ENCODE results near the gene TLX3. TPM values are rescaled to one million over a fixed set of nuclear protein-coding genes. Genes with fewer than 3 reads are reported as not detected.

The TLX3 gene
- total RNA-seq, 1 donor from 2014 or later, result not detected

GRCh38 chr5:171310819-171311321 lies 1.8 kb downstream of the TLX3 start:
- Histone ChIP-seq H3K36me3 (no peaks in the 10 kb centered on the region), H3K9me3 (replicated peaks) (no peaks in the 10 kb centered on the region), H3K27ac (replicated peaks) (no peak overlapping the region), H3K4me3 (peak overlapping the region; percentile 51), H3K4me1 (peaks cover 59% of the 10 kb centered on the region), H3K27me3 (ENCODE audit: low read depth) (peaks cover 100% of the 10 kb centered on the region)
- intact Hi-C loops (cut with micrococcal nuclease), result no loop called here
- no peak for TF ChIP-seq CTCF (IDR thresholded peaks at IDR 0.05; ENCODE audit: borderline replicate concordance)
- no peak for DNase-seq

GRCh38 chr5:171311322-171312077 lies 2.5 kb downstream of the TLX3 start:
- H3K27me3 ChIP-seq (ENCODE audit: low read depth), result peaks cover 100% of the 10 kb centered on the region
- H3K4me1 ChIP-seq, result peaks cover 65% of the 10 kb centered on the region
- no peak for DNase-seq
- no peaks in the 10 kb centered on the region for H3K9me3 ChIP-seq (replicated peaks)
- no peak for TF ChIP-seq CTCF (IDR thresholded peaks at IDR 0.05; ENCODE audit: borderline replicate concordance)
- intact Hi-C loops (cut with micrococcal nuclease), result no loop called here
- H3K4me3 ChIP-seq, result peak overlapping the region; percentile 51
- H3K36me3 ChIP-seq, result no peaks in the 10 kb centered on the region
- H3K27ac ChIP-seq (replicated peaks), result no peak overlapping the region

GRCh38 chr5:171312129-171312974 lies 3.3 kb downstream of the TLX3 start:
- no peak for TF ChIP-seq CTCF (IDR thresholded peaks at IDR 0.05; ENCODE audit: borderline replicate concordance)
- intact Hi-C loops (cut with micrococcal nuclease), result no loop called here
- H3K27me3 ChIP-seq (ENCODE audit: low read depth), result peaks cover 100% of the 10 kb centered on the region
- no peak overlapping the region for H3K27ac ChIP-seq (replicated peaks)
- H3K36me3 ChIP-seq, result no peaks in the 10 kb centered on the region
- H3K4me3 ChIP-seq, result peak overlapping the region; percentile 51
- DNase-seq, result no peak
- H3K9me3 ChIP-seq (replicated peaks), result no peaks in the 10 kb centered on the region
- H3K4me1 ChIP-seq, result peaks cover 73% of the 10 kb centered on the region

- intact Hi-C loops (cut with micrococcal nuclease), result no loop called here
- H3K27me3 ChIP-seq (ENCODE audit: low read depth), result peaks cover 100% of the 10 kb centered on the region
- H3K36me3 ChIP-seq, result no peaks in the 10 kb centered on the region
- no peak for DNase-seq
- H3K9me3 ChIP-seq (replicated peaks), result no peaks in the 10 kb centered on the region
- no peak overlapping the region for H3K4me3 ChIP-seq
- H3K4me1 ChIP-seq, result peaks cover 66% of the 10 kb centered on the region
- no peak overlapping the region for H3K27ac ChIP-seq (replicated peaks)
- TF ChIP-seq CTCF (IDR thresholded peaks at IDR 0.05; ENCODE audit: borderline replicate concordance), result no peak
Measured at GRCh38 chr5:171313481-171314206, 4.6 kb downstream of the TLX3 start.

GRCh38 chr5:171314728-171315385 lies 5.8 kb downstream of the TLX3 start:
- Histone ChIP-seq H3K4me1 (peaks cover 54% of the 10 kb centered on the region), H3K27me3 (ENCODE audit: low read depth) (peaks cover 100% of the 10 kb centered on the region), H3K9me3 (replicated peaks) (no peaks in the 10 kb centered on the region), H3K4me3 (peak overlapping the region; percentile 53), H3K36me3 (no peaks in the 10 kb centered on the region), H3K27ac (replicated peaks) (no peak overlapping the region)
- peak; percentile 38 for DNase-seq
- no peak for TF ChIP-seq CTCF (IDR thresholded peaks at IDR 0.05; ENCODE audit: borderline replicate concordance)
- intact Hi-C loops (cut with micrococcal nuclease), result no loop called here
